AG04450 (cell line): ENCODE measurements around the gene SMIM41. TPM values are rescaled to one million over a fixed set of nuclear protein-coding genes. Genes with fewer than 3 reads are reported as not detected.
"Not testable (repeated sequence)": the region's sequence is repeated elsewhere in the genome, so short reads cannot be mapped to it uniquely, and the experiment has no call there.

ENCODE experiments used
- CTCF ChIA-PET: fragments of 300-600, 350-600 bp; formaldehyde crosslinking; extraction: SDS; loops from one replicate; lab custom pipeline; 2022; ENCODE audit warnings: antibody characterized with exemption, inconsistent platforms; lab: Charles Lee
- POLR2A ChIA-PET: fragments of 350-600 bp; formaldehyde crosslinking; extraction: SDS; loops from one replicate; lab custom pipeline; 2021; ENCODE audit warnings: antibody characterized with exemption, inconsistent platforms; lab: Yijun Ruan, JAX
- DNase-seq: peaks from one replicate; pipeline ENCODE4 v3.0.0-alpha.2; 2011; ENCODE audit warnings: low read depth, low spot score
- H3K27ac ChIP-seq: one replicate; pipeline ENCODE4 v1.5.1; 2012; ENCODE audit warnings: low read depth, low read length, control low read depth
- H3K27me3 ChIP-seq: one replicate; pipeline ENCODE4 v1.6.0; 2012; ENCODE audit warnings: low read length; ENCODE audit not compliant: control insufficient read depth, insufficient read depth
- H3K4me3 ChIP-seq: 2 replicates; pipeline ENCODE4 v1.5.1; 2011; ENCODE audit warnings: mild to moderate bottlenecking, low read depth, low read length, control low read depth
- H3K9me3 ChIP-seq: 2 replicates; pipeline ENCODE4 v1.5.1; 2012; ENCODE audit warnings: low read length; ENCODE audit not compliant: control insufficient read depth, insufficient read depth
- polyA plus RNA-seq: library from polyadenylated mRNA; depleted of rRNA; stranded (reverse); fragments of >200 nt; gene quantifications from 2 replicates; pipeline ENCODE4 v1.2.3, GENCODE V29; 2011
- TF ChIP-seq, protein P1 (sequence below): IDR thresholded peaks from 2 replicates; pipeline ENCODE4 v1.5.1; 2011; ENCODE audit warnings: low read depth, low read length, control low read depth, inconsistent platforms

SMIM41 gene
- polyA plus RNA-seq, 1 experiment = not detected

- POLR2A ChIA-PET, DNase-seq, H3K4me3 ChIP-seq, H3K9me3 ChIP-seq, H3K27ac ChIP-seq: not testable (repeated sequence)
- CTCF ChIA-PET = interaction anchor here (0.6 to 10.9 kb wide), 5 partner anchors 35 to 897 kb away, joined by 3 to 228 read pairs (median 3); partner anchors contain the start of gene ATG101
- H3K27me3 ChIP-seq = peaks cover 10% of the 10 kb centered on the region
Observed at GRCh38 chr12:52117806-52118475, 38.4 kb downstream of the SMIM41 start.

DNA sequence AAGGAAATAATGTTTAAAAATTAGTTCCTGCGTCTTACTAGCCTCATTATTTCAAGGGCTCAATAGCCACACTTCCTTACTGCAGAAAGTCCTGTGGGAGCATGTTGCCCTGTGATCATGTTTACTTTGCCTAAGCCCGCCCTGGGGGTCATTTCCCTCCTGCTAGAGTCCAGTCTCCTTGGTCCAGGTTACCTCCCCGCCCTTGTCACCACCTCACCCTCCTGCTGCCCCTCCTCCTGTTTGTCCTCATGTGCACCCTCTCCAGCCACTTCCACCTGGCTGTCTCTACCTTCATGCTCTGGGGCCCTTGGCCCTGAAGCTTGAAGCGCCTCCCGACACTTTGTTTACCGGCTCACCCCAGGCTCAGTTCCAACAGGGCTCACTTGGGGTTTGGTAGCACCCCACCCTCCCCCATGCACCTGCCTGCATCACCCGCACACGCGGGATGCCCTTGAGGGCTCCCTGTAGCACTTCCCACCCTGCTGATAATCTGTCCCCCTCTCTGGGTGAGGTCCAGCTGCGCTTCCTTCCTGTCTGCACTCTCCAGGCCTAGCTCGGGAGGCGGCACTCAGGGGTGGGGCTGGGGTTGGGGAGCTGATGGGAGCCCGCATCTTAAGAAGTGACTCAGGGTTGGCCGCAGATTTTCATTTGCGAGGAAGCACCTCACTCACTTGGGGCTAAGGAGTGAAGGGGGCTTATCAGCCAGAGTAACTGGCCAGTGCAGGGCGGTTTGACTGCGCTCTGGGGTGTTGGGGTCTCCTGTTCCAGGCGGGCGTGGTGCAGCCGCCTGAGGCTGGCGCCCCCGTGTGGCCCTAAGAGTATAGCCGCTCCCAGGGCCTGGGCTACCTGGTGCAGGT lies 40.1 kb downstream of the SMIM41 start:
- DNase-seq = no peak
- H3K9me3 ChIP-seq = no peaks in the 10 kb centered on the region; the same call in 1 of the 2 replicates
- H3K4me3 ChIP-seq = no peak overlapping the region
- peaks cover 11% of the 10 kb centered on the region for H3K27me3 ChIP-seq
- POLR2A ChIA-PET = no interaction called here
- TF ChIP-seq, protein P1, sequence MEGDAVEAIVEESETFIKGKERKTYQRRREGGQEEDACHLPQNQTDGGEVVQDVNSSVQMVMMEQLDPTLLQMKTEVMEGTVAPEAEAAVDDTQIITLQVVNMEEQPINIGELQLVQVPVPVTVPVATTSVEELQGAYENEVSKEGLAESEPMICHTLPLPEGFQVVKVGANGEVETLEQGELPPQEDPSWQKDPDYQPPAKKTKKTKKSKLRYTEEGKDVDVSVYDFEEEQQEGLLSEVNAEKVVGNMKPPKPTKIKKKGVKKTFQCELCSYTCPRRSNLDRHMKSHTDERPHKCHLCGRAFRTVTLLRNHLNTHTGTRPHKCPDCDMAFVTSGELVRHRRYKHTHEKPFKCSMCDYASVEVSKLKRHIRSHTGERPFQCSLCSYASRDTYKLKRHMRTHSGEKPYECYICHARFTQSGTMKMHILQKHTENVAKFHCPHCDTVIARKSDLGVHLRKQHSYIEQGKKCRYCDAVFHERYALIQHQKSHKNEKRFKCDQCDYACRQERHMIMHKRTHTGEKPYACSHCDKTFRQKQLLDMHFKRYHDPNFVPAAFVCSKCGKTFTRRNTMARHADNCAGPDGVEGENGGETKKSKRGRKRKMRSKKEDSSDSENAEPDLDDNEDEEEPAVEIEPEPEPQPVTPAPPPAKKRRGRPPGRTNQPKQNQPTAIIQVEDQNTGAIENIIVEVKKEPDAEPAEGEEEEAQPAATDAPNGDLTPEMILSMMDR = peak; percentile 66
- CTCF ChIA-PET = interaction anchor here (0.5 to 10.9 kb wide), 16 partner anchors 10 to 1294 kb away, joined by 3 to 228 read pairs (median 4); no protein-coding TSS in a partner anchor
- no peak overlapping the region for H3K27ac ChIP-seq

DNA sequence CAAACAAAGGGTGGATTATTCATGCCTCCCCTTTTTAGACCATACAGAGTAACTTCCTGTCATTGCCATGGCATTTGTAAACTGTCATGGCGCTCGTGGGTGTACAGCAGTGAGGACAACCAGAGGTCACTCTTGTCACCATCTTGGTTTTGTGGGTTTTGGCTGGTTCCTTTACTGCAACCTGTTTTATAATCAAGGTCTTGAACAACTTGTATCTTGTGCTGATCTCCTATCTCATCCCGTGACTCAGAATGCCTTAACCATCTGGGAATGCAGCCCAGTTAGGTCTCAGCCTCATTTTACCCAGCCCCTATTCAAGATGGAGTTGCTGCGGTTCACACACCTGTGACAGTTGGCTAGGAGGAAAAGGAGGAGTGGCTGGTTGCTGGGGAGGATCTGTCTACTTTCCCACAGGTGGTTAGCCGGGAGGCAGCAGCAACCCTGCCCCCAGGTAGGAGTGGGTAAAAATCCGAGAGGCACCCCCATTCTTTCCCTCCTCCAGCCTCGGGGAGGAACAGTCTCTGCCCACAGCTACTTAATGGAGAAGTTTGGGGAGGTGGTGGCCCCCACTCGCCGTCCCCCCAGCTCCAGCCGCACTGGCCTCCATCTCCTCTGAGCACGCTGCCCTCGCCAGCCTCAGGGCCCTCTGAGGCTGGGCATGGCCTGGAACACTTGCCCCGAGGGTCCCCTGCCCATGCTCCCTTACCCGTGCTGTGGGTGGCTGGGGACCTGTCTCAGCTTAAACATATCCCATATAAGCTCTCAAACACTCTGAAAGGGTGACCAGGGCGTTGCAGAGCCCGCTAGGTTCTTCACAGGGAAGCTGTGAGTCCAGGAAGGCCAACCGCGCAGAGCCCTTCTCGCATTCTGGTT lies 41.7 kb downstream of the SMIM41 start:
- no peak for DNase-seq

DNA sequence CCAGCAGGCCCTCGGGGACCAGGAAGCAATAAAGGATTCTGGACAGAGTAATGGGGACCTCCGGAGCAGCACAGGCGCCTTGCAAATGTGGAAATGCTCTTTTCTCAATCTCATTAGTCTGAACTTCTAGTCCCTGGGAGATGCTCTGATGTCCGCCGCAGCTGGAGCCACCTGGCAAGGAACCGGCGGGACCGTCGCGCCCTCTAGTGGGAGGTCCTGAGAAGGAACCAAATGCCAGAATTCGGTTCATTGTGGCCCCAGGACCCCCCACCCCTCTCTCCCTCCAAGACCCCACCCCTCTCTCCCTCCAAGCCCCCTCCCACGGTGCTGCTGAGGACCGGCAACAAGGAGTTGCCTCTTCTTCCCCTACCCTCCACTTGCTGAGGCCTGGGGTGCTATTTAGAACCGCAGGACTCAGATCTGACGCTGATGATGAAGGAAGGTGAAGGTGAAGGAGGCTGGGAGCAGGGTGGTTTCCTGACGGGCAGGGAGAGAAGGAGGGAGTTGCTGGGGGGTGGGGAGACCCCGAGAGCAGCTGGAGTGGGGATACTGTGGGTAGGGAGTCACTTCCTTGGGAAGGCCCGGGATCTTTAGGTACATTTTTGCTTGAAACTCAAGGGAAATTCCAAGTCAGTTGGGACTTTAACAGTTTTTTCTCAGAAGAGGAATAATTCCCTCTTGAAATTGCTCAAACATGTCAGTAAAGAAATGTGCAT lies 42.5 kb downstream of the SMIM41 start:
- Histone ChIP-seq H3K27ac (peak overlapping the region; percentile 47), H3K9me3 (no peaks in the 10 kb centered on the region; the same call in 1 of the 2 replicates), H3K4me3 (no peak overlapping the region), H3K27me3 (peaks cover 13% of the 10 kb centered on the region)
- DNase-seq = peak; percentile 15
- ChIA-PET POLR2A (interaction anchor here (0.6 to 1.1 kb wide), 2 partner anchors 32 to 97 kb away, joined by 3 to 4 read pairs; no protein-coding TSS in a partner anchor), CTCF (interaction anchor here (0.6 to 10.9 kb wide), 12 partner anchors 8 to 118 kb away, joined by 3 to 228 read pairs (median 6); no protein-coding TSS in a partner anchor)
- TF ChIP-seq, protein P1 = peak; percentile 75

More for the DNA sequence above, 41.7 kb downstream of the SMIM41 start:
- Histone ChIP-seq H3K9me3 (no peaks in the 10 kb centered on the region; the same call in 1 of the 2 replicates), H3K4me3 (no peak overlapping the region), H3K27me3 (peaks cover 12% of the 10 kb centered on the region), H3K27ac (peak overlapping the region; percentile 47)
- TF ChIP-seq, protein P1 = no peak
- ChIA-PET POLR2A (interaction anchor here (0.6 to 1.1 kb wide), 2 partner anchors 33 to 96 kb away, joined by 3 to 4 read pairs; no protein-coding TSS in a partner anchor), CTCF (interaction anchor here (0.6 to 10.9 kb wide), 12 partner anchors 9 to 1957 kb away, joined by 3 to 228 read pairs (median 6); no protein-coding TSS in a partner anchor)
